SJCRH30 (cell line): ENCODE measurements around the gene TGFBR2. TPM values are rescaled to one million over a fixed set of nuclear protein-coding genes. Genes with fewer than 3 reads are reported as not detected.

ENCODE experiments used
- DNase-seq, 2 experiments: peaks; one replicate each; pipeline ENCODE4 v3.0.0-alpha.2; 2015 to 2020
- H3K27ac ChIP-seq: fragments of 250-450 bp; sonication (Bioruptor Pico); 2 replicates; pipeline ENCODE4 v1.5.1; 2020; ENCODE audit warnings: mild to moderate bottlenecking, moderate library complexity
- H3K27me3 ChIP-seq: fragments of 250-450 bp; sonication (Bioruptor Pico); 2 replicates; pipeline ENCODE4 v1.5.1; 2020; ENCODE audit warnings: mild to moderate bottlenecking, moderate library complexity
- H3K36me3 ChIP-seq: fragments of 250-450 bp; sonication (Bioruptor Pico); 2 replicates; pipeline ENCODE4 v1.5.1; 2020; ENCODE audit warnings: mild to moderate bottlenecking, moderate library complexity
- H3K4me1 ChIP-seq: fragments of 250-450 bp; sonication (Bioruptor Pico); 2 replicates; pipeline ENCODE4 v1.5.1; 2020; ENCODE audit warnings: mild to moderate bottlenecking, moderate library complexity
- H3K4me3 ChIP-seq: fragments of 250-450 bp; sonication (Bioruptor Pico); 2 replicates; pipeline ENCODE4 v1.5.1; 2020; ENCODE audit warnings: mild to moderate bottlenecking, moderate library complexity
- H3K9me3 ChIP-seq: fragments of 250-450 bp; sonication (Bioruptor Pico); replicated peaks from 2 replicates; pipeline ENCODE4 v1.5.1; 2020; ENCODE audit warnings: mild to moderate bottlenecking, moderate library complexity
- total RNA-seq: library from RNA; depleted of rRNA; stranded (reverse); fragments of >200 nt; shearing (Covaris generic); gene quantifications from 2 replicates; pipeline ENCODE4 v1.2.3, GENCODE V29; 2014

TGFBR2 gene
- total RNA-seq, 1 experiment from 2014 or later: 17.8 TPM

DNA sequence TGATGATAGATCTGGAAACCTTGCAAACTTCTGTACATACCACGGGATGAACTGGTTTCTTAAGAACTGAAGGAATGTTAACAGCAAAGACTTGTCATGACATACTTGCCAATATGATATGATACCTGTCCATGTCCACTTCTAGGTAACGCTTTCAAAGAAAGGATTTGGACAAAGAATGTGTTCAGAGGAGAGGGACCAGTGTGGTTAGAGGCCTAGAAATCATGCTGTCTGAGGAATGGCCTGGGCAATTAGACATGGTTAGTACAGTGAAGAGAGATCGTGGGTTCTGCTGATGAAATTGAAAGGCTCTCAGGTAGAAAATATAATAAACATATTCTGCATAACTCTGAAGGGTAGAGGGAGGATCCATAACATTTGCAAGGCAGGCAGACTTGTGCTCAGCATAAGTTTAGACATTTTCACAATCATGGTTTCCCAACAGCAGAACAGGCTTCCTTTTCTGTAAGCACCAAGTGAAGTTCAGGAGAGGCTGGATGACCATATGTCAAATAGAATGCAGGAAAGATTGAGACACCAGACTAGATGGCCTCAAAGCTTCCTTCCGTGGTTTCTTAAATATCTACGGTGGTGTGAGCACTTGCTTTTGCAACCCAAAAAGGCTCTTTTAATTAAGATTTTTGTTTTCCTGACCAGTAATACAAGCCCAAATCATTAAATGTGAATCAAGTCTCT, 39.9 kb downstream of the TGFBR2 start:
- H3K9me3 ChIP-seq: no peaks in the 10 kb centered on the region
- no peak for DNase-seq
- peaks cover 11% of the 10 kb centered on the region for H3K36me3 ChIP-seq
- peak overlapping the region; percentile 8; the same call in 1 of the 2 replicates for H3K27ac ChIP-seq
- H3K4me1 ChIP-seq: 0 out of 2 replicates have a peak, but pooled peaks cover 4% of the 10 kb centered on the region
- no peaks in the 10 kb centered on the region for H3K27me3 ChIP-seq
- no peak overlapping the region for H3K4me3 ChIP-seq

DNA sequence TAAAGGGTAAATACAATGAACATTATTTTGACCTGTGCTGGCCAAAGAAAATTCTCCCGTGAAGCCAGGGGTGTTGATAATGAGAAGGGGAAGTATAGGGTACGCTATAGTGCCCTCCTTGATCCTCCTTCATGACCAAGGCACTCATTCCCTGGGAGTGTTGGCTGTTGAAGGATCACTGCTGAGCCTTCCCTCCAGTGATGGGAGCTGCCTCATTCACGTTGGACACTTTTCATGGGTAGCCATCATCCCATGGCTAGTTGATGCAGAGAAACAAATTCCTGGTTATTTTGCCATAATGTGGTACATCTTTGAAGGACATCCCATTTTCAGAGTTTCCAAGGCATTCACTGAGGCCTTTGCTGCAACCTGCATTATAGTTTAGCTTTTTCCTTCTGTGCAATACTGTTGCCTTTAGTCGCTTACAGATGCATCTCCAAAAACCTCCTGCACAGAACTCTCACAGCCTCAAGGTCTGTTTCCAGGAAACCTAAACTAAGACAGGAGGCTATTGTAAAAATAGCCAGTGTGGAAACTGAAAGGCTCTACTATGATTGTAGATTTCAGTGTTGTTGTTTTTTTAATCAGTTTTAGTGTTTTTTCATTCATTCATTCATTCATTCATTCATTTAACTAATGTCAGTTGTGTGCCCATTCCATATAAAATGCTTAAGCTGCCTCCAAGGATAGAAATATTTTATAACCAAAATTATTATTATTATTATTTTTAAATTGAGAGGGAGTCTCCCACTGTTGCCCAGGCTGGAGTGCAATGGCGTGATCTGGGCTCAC, 40.8 kb downstream of the TGFBR2 start:
- no peak overlapping the region; the same call in 1 of the 2 replicates for H3K27ac ChIP-seq
- H3K36me3 ChIP-seq: peaks cover 15% of the 10 kb centered on the region

DNA sequence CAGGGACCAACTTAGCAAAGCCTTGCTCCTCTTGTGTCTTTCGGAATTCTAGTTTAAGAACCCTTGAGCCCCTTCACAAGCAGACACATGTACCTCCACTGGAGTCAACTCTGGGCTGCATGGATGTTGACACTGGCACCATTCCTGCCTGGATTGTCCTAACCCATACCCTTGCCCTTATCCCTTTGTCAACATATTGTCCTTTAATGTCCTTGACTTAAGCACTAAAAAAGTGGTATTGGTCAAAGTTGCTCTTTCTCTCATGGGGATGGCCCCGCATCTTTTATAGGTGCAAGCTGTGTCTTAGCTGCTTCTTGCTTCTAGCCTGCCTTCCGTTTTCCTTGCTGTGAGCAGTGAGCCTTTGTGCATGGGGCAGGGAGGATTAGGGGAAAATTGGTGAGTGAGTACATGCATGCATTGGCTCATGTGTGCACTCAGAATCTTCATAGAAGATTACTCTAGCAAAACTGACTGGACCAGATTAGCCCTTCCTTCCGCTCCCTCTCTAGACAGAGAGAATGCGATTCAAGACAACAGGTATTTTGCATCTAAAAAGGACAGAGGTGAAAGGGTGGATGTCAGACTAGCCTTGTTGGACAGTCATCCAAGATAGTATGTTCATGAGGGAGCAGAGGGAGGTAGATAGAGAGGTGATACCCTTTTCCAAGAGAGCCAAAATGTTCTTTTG, 42.4 kb downstream of the TGFBR2 start:
- H3K27ac ChIP-seq: no peak overlapping the region
- no peaks in the 10 kb centered on the region for H3K9me3 ChIP-seq
- no peak overlapping the region for H3K4me3 ChIP-seq
- peaks cover 19% of the 10 kb centered on the region for H3K36me3 ChIP-seq
- H3K27me3 ChIP-seq: no peaks in the 10 kb centered on the region
- DNase-seq: no peak
- H3K4me1 ChIP-seq: no peaks in the 10 kb centered on the region

More for the DNA sequence above, 40.8 kb downstream of the TGFBR2 start:
- H3K27me3 ChIP-seq: no peaks in the 10 kb centered on the region
- H3K9me3 ChIP-seq: no peaks in the 10 kb centered on the region
- 0 out of 2 replicates have a peak, but pooled peaks cover 4% of the 10 kb centered on the region for H3K4me1 ChIP-seq
- no peak for DNase-seq
- H3K4me3 ChIP-seq: no peak overlapping the region

DNA sequence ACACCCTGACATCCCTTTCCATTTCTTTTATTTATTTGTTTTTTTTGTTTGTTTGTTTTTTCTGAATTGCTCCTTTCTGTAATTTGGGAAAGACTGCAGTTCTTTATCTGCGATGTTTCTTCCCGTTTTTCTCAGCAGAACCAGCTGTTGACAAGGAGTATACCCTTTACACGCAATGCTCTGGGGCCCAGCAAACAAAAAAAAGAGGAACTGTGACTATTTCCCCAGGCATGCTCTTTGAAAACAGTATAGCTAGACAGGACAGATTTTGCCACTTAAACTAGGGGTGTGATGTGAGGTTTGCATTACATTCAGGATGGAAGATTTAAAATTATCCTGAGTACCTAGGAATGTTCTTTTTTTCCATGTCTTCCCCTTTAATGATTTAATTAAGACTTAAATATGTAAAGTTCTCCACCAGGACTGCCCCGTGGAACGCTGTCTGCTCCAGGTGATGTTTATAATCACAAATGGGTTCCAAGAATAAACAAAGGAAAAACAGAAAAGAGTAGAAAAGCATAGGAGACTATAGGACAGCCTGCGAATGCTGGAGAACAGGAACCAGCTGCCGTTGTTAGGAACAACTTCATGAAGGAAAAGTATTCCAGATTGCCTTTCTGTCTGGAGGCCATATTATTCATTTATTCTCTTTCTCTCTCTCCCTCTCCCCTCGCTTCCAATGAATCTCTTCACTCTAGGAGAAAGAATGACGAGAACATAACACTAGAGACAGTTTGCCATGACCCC, 43.3 kb downstream of the TGFBR2 start:
- Histone ChIP-seq H3K27me3 (no peaks in the 10 kb centered on the region), H3K4me1 (peaks cover 2% of the 10 kb centered on the region; the same call in 1 of the 2 replicates), H3K27ac (no peak overlapping the region), H3K9me3 (no peaks in the 10 kb centered on the region), H3K4me3 (no peak overlapping the region), H3K36me3 (peaks cover 19% of the 10 kb centered on the region)
- no peak for DNase-seq

DNA sequence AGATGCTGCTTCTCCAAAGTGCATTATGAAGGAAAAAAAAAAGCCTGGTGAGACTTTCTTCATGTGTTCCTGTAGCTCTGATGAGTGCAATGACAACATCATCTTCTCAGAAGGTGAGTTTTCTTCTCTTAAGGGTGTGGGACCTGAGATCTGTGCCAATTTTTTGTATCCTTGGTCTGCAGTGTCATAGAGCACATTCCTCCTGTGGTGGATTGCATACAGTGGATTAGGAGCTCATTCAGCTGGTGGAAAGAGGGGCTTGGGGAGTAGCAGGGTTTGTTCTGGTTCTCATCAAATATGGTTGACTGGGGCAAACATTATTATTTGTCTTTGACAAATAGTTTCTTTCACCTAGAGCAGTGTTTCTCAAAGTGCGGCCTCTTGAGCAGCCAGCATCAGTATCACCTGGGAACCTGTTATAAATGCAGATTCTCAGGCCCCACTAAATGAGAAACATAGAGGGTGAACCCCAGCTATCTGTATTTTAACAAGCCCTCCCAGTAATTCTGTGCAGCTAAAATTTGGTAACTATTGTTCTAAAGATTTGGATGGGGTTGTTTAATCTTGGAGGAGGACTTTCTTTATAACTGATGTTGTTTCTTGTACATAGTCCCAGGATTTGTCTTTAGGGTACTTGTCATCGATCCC, 44.1 kb downstream of the TGFBR2 start:
- Histone ChIP-seq H3K4me1 (peaks cover 5% of the 10 kb centered on the region), H3K27ac (no peak overlapping the region), H3K36me3 (peaks cover 19% of the 10 kb centered on the region), H3K27me3 (no peaks in the 10 kb centered on the region), H3K9me3 (no peaks in the 10 kb centered on the region), H3K4me3 (no peak overlapping the region)
- DNase-seq: no peak

DNA sequence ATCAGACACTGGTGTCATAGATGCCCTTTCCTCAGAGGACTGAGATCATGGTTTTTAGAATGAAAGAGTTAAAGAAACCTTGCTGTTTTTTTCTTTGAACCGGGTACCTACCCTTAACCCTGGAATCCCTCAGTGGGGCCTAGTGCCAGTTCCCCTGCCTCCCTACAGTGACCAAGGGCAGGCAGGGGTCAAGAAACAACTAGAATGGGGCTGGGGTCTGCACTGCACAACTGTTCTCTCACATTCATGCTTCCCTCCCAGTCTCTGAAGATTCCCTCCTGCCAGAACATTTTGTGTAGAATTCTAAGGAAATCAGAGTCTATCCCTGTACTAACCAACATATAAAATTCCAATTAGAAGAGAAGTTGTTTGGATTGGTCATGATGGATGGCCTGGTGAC, 47.9 kb downstream of the TGFBR2 start:
- Histone ChIP-seq H3K27ac (no peak overlapping the region), H3K4me3 (no peak overlapping the region), H3K27me3 (no peaks in the 10 kb centered on the region), H3K36me3 (peaks cover 19% of the 10 kb centered on the region), H3K9me3 (no peaks in the 10 kb centered on the region), H3K4me1 (peaks cover 22% of the 10 kb centered on the region)
- no peak for DNase-seq

DNA sequence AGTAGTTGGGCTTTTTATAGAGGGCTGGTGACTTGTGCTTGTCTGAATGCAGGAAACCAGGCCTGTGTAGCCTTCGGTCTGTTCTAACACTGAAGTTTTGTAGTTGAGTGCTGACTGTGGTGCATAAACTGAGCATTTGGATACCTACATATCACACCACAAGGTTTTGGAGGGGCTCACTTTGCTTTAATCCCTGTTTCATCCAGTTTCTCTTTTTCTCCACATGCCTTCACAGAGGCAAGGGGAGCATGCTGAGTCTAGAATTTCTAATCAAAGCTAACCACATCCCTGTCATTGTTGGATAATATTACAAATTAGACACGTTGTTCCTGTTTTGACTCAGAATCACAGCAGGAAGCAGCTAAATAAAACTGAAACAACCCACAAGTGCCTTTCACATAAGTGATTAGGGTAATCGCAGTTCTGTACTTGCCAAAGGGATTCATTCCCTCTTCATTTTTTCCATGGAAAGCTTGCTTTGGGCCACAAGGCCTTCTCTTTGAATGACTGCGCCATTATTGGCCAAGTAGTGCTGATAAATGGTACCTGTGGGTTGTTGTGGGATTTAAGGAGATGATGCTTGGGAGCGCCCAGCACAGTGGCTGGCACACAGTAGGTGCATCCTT, 48.9 kb downstream of the TGFBR2 start:
- DNase-seq: peak in 1 of 2 experiments; percentile 47
- Histone ChIP-seq H3K4me3 (no peak overlapping the region), H3K27me3 (no peaks in the 10 kb centered on the region), H3K27ac (no peak overlapping the region), H3K4me1 (peaks cover 32% of the 10 kb centered on the region), H3K36me3 (peaks cover 19% of the 10 kb centered on the region), H3K9me3 (no peaks in the 10 kb centered on the region)

DNA sequence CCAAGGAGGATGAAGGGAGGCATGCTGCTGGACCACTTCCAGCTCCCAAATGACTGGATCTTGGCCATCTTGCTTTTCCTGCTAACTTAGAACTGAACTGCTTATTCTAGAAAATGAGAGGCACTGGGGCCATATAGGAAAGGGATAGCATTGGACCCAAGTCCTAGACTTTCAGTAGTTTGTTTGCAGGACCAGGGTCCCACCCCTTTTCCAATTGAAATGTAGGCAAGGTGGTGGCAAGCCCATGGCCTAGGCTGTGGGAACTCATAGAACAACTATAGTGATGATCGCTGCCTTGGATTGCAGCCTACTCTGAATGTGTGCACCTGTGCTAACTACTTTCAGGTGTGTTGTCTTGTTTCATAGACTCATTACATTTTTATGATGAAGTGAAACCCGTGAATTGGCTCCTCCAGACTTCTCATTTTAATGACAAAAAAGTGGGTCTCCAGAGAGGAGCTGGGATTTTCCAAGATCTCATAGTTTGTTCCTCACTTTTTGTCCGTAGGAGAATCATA, 50.3 kb downstream of the TGFBR2 start:
- no peaks in the 10 kb centered on the region for H3K9me3 ChIP-seq
- H3K4me1 ChIP-seq: peaks cover 36% of the 10 kb centered on the region
- DNase-seq: no peak
- H3K27ac ChIP-seq: no peak overlapping the region
- H3K27me3 ChIP-seq: no peaks in the 10 kb centered on the region
- peaks cover 22% of the 10 kb centered on the region for H3K36me3 ChIP-seq
- no peak overlapping the region for H3K4me3 ChIP-seq

DNA sequence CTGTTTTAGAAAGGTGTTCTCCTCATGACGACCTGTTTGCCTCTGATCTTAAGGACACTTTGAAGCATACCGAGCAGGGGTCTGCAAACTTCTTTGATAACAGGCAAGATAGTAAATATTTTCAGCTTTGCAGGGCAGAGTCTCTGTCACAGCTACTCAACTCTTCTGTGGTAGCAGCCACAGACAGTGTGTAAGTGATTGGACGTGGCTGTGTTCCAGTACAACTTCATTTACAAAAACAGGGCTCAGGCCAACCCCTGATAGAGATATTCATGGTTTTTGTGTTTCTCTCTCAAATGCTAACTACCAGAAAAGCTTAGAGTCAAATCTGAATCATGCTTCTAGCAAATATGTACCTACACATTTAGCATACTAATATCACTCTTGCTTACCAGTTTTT, 51.5 kb downstream of the TGFBR2 start:
- Histone ChIP-seq H3K4me3 (no peak overlapping the region), H3K9me3 (no peaks in the 10 kb centered on the region), H3K36me3 (peaks cover 17% of the 10 kb centered on the region), H3K27me3 (no peaks in the 10 kb centered on the region), H3K27ac (peak overlapping the region; percentile 94), H3K4me1 (peaks cover 36% of the 10 kb centered on the region)
- DNase-seq: no peak

DNA sequence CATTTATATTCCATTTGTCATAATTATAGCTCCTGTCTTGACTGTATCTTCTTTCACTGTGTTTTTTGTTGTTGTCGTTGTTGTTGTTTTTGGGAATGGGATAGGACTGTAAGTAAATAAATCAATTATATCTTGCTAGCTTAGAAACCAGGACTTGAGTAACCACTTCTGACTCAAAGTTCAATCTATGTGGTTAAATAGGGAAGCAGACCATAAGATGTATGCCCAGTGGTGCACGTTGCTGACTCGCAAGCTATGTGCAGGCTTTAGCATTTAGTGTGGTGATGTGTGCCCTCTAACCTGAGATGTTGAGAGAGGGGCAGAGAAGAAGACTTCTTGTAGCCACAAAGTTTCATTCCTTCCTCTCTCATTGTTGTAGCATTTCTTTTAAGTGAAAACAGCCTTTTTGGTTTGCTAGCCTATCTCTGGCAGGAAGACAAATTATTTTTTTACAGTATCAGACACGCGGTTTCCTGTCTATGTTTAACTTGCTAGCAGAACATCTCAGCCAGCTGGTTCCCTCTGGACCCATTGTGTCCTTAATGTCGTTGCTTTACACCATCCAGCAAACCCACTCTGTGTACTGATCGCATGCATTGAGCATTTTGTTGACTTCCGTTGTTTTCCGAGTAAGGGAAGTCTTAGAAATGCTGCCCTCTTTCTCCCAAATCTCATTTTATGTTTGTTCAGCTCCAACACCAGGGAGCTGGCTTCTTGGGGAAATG, 52.1 kb downstream of the TGFBR2 start:
- Histone ChIP-seq H3K4me3 (no peak overlapping the region), H3K4me1 (peaks cover 36% of the 10 kb centered on the region), H3K27ac (peak overlapping the region; percentile 94), H3K9me3 (no peaks in the 10 kb centered on the region), H3K36me3 (peaks cover 16% of the 10 kb centered on the region), H3K27me3 (no peaks in the 10 kb centered on the region)
- DNase-seq: peak in 1 of 2 experiments; percentile 10

DNA sequence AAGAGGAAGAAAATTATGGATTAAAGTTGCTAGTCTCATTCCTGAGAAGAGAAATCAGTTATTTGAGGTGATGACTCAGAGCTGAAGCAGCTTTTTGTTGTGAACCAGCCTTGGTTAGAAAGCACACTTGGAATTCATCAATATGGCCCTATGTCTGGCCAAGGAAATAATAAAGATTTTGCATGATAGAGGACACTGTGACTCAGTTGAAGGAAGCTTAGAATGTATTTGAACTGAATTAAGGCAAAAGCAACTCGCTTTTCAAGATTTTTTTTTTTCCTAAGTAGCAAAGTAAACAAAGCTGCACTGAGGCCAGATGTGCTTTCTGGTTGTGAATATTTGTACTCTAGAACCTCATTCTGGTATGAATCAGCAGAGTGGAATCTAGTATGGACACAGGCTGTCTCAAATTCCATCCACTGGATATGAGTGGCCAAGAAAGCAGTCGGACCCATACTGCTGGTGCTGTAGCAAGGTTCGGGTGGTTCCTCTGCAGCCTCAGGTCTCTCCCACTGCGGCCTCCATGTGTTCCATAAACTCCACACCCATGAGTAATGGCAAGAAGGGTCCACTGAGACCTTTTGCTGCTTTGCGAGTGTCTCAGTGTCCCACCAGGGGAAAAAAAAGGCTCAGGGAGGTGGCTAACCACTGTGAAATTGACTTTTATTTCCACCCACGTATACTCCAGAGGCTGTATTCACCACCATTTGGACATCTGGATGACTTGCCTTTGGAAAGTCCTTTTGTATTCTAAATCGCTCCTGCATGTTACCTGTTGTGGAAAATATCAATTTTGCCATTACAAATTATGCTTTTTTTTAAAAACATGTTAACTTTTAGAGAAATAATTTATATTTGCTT, 53.1 kb downstream of the TGFBR2 start:
- H3K36me3 ChIP-seq: peaks cover 16% of the 10 kb centered on the region
- H3K27ac ChIP-seq: peak overlapping the region; percentile 94
- H3K4me1 ChIP-seq: peaks cover 36% of the 10 kb centered on the region
- DNase-seq: peak; percentile 31 to 61
- no peaks in the 10 kb centered on the region for H3K9me3 ChIP-seq
- H3K4me3 ChIP-seq: peak overlapping the region; percentile 7; the same call in 1 of the 2 replicates
- H3K27me3 ChIP-seq: no peaks in the 10 kb centered on the region

DNA sequence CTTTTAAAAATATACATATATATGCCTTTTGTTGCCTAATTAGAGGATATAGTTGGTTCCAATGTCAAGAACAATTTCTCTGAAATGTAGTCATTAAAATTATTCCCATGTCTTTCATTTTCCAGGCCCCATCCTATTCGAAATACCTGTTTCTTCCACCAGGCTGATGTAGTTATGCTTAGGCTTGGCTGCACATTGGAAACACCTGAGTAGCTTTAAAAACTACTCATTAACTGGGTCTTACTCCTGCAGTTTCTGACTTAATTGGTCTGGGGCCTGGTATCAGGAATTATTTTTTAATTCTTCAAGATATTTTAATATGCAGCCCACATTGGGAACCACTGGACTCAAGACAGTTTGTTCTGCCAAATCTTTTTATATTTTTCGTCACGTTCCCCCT, 53.7 kb downstream of the TGFBR2 start:
- H3K9me3 ChIP-seq: no peaks in the 10 kb centered on the region
- H3K4me1 ChIP-seq: peaks cover 32% of the 10 kb centered on the region
- H3K36me3 ChIP-seq: peaks cover 16% of the 10 kb centered on the region
- H3K27me3 ChIP-seq: no peaks in the 10 kb centered on the region
- DNase-seq: no peak
- H3K4me3 ChIP-seq: no peak overlapping the region
- peak overlapping the region; percentile 94 for H3K27ac ChIP-seq
